HG03460 (cell line): Measurements from ENCODE around the gene WDR93.
"Not testable (repeated sequence)": the region's sequence is repeated elsewhere in the genome, so short reads cannot be mapped to it uniquely, and the experiment has no call there.

Experiments used
- ATAC-seq: cut with Tn5 transposase; IDR thresholded peaks from one replicate; pipeline ENCODE4 v1.9.1; 2021; ENCODE audit not compliant: unreplicated experiment

WDR93 gene

GRCh38 chr15:89785774-89786140 is 95.1 kb downstream of the WDR93 start:
- ATAC-seq = no peak

- ATAC-seq = no peak
These were observed 97.3 kb downstream of the WDR93 start for GRCh38 chr15:89787944-89788343.

- ATAC-seq = not testable (repeated sequence)
These were observed 98.0 kb downstream of the WDR93 start for GRCh38 chr15:89788585-89788984.

- ATAC-seq = no peak
These were observed 99.6 kb downstream of the WDR93 start for GRCh38 chr15:89790206-89790605.

- ATAC-seq = no peak
These were observed 100.0 kb downstream of the WDR93 start for GRCh38 chr15:89790661-89791060.

GRCh38 chr15:89792106-89792805 is 101.6 kb downstream of the WDR93 start:
- ATAC-seq = no peak
